GM23338 (cell line): Measurements from ENCODE around the gene CRYGA. TPM values are rescaled to one million over a fixed set of nuclear protein-coding genes. Genes with fewer than 3 reads are reported as not detected.
A peak's percentile ranks its signal among the peaks of the same experiment; 100 is the strongest.

Source experiments
- ATAC-seq: fragments of 200-7000 bp; cut with Tn5 transposase; 3 replicates; pipeline ENCODE4 v1.9.1; 2020
- DNase-seq: peaks from one replicate; pipeline ENCODE4 v3.0.0-alpha.2; 2015; ENCODE audit warnings: low spot score
- H2AFZ ChIP-seq: fragments of 200-600 bp; sonication (generic); 2 replicates; pipeline ENCODE4 v1.8.0; 2016; ENCODE audit warnings: antibody characterized with exemption, mild to moderate bottlenecking, moderate library complexity
- H3F3A ChIP-seq: fragments of 200-600 bp; sonication (generic); replicated peaks from 2 replicates; pipeline ENCODE4 v1.8.0; 2017; ENCODE audit warnings: antibody characterized with exemption, mixed run types, low read depth
- H3K27ac ChIP-seq: fragments of 200-600 bp; sonication (generic); 2 replicates; pipeline ENCODE4 v1.6.1; 2016; ENCODE audit warnings: low read depth
- H3K27me3 ChIP-seq: fragments of 200-600 bp; sonication (generic); 2 replicates; pipeline ENCODE4 v1.8.0; 2016; ENCODE audit warnings: mild to moderate bottlenecking, mixed run types, moderate library complexity; ENCODE audit not compliant: insufficient read depth
- H3K36me3 ChIP-seq: fragments of 200-600 bp; sonication (generic); 2 replicates; pipeline ENCODE4 v1.8.0; 2016; ENCODE audit warnings: mild to moderate bottlenecking; ENCODE audit not compliant: insufficient read depth
- H3K4me1 ChIP-seq: fragments of 200-600 bp; sonication (generic); 2 replicates; pipeline ENCODE4 v1.8.0; 2016; ENCODE audit warnings: mild to moderate bottlenecking, moderate library complexity; ENCODE audit not compliant: insufficient read depth
- H3K4me2 ChIP-seq: fragments of 200-600 bp; sonication (generic); 2 replicates; pipeline ENCODE4 v1.7.1; 2017; ENCODE audit warnings: mixed run types
- H3K4me3 ChIP-seq: fragments of 200-600 bp; sonication (generic); 2 replicates; pipeline ENCODE4 v1.6.1; 2016; ENCODE audit warnings: mixed run types
- H3K79me2 ChIP-seq: fragments of 200-600 bp; sonication (generic); replicated peaks from 2 replicates; pipeline ENCODE4 v1.8.0; 2017; ENCODE audit warnings: mild to moderate bottlenecking; ENCODE audit not compliant: insufficient read depth
- H3K9me2 ChIP-seq: fragments of 200-600 bp; sonication (generic); 2 replicates; pipeline ENCODE4 v1.8.0; 2017; ENCODE audit not compliant: insufficient read depth
- H4K20me1 ChIP-seq: fragments of 200-600 bp; sonication (generic); replicated peaks from 2 replicates; pipeline ENCODE4 v1.8.0; 2017; ENCODE audit warnings: mild to moderate bottlenecking; ENCODE audit not compliant: insufficient read depth
- H3K27ac Mint-ChIP-seq: 2 replicates; pipeline ENCODE4 v1.8.0; 2020; ENCODE audit warnings: inconsistent platforms, mild to moderate bottlenecking, moderate library complexity, mixed read lengths
- H3K27me3 Mint-ChIP-seq: 3 replicates; pipeline ENCODE4 v1.8.0; 2022; ENCODE audit warnings: low read depth, mild to moderate bottlenecking, moderate library complexity, mixed read lengths, inconsistent platforms; ENCODE audit not compliant: insufficient read depth, poor library complexity
- H3K36me3 Mint-ChIP-seq: 3 replicates; pipeline ENCODE4 v1.8.0; 2021; ENCODE audit warnings: low read depth, mild to moderate bottlenecking, inconsistent platforms, moderate library complexity, mixed read lengths
- H3K4me1 Mint-ChIP-seq: 3 replicates; pipeline ENCODE4 v1.8.0; 2020; ENCODE audit warnings: mild to moderate bottlenecking, inconsistent platforms, mixed read lengths
- H3K4me3 Mint-ChIP-seq: 3 replicates; pipeline ENCODE4 v1.8.0; 2021; ENCODE audit warnings: moderate library complexity, mild to moderate bottlenecking, inconsistent platforms, mixed read lengths
- H3K9me3 Mint-ChIP-seq: 3 replicates; pipeline ENCODE4 v1.8.0; 2020; ENCODE audit warnings: moderate library complexity, mild to moderate bottlenecking, inconsistent platforms, mixed read lengths
- CTCF ChIP-seq, 2 experiments: fragments of 200-600 bp in 1 of 2; sonication (generic) in 1 of 2; conservative IDR thresholded peaks; 2 replicates each; pipeline versions ENCODE4 v1.5.1 to v1.6.1; 2016 to 2017; ENCODE audit warnings: antibody characterized with exemption in 2 of 2, low read depth in 2 of 2, mild to moderate bottlenecking in 2 of 2, moderate library complexity in 1 of 2
- ETS1 ChIP-seq: IDR thresholded peaks from 2 replicates; pipeline ENCODE4 v1.6.1; 2016; ENCODE audit warnings: antibody characterized with exemption
- EZH2phosphoT487 ChIP-seq: fragments of 200-600 bp; sonication (generic); IDR thresholded peaks from one replicate; pipeline ENCODE4 v1.8.1; 2018; ENCODE audit warnings: antibody characterized with exemption; ENCODE audit not compliant: unreplicated experiment
- STAT1 ChIP-seq: IDR thresholded peaks from one replicate; pipeline ENCODE4 v1.6.1; 2016; ENCODE audit warnings: antibody characterized with exemption; ENCODE audit not compliant: unreplicated experiment
- ZNF462 ChIP-seq: fragments of 250-450 bp; sonication (Bioruptor Pico); IDR thresholded peaks from 2 replicates; pipeline ENCODE4 v1.5.0; 2020; ENCODE audit warnings: mild to moderate bottlenecking, moderate library complexity
- polyA plus RNA-seq: library from polyadenylated mRNA; unstranded; fragments of >200 nt; fragmentation: Nextera tagmentation; extraction: Ambion mirVana; gene quantifications from 2 replicates; pipeline ENCODE4 v1.2.1, GENCODE V29; 2016
- total RNA-seq: library from RNA; depleted of rRNA; stranded (reverse); fragments of >200 nt; shearing (Covaris generic); gene quantifications from 2 replicates; pipeline ENCODE4 v1.2.3, GENCODE V29; 2014

The CRYGA gene
- total and polyA plus RNA-seq, 2 experiments from 2014 or later: not detected

GRCh38 chr2:208183526-208183925 is 20.1 kb upstream of the CRYGA start:
- Histone ChIP-seq H3K4me1 (peaks cover 44% of the 10 kb centered on the region), H3K4me2 (peak overlapping the region; percentile 80), H4K20me1 (no peaks in the 10 kb centered on the region), H3K4me3 (peak overlapping the region; percentile 54), H3K27me3 (no peaks in the 10 kb centered on the region), H3K79me2 (no peaks in the 10 kb centered on the region), H3K9me2 (no peaks in the 10 kb centered on the region), H3F3A (0 out of 2 replicates have a peak, but pooled peaks cover 3% of the 10 kb centered on the region), H3K36me3 (no peaks in the 10 kb centered on the region), H3K27ac (peak overlapping the region; percentile 1; the same call in 1 of the 2 replicates), H2AFZ (peak overlapping the region; percentile 19)
- ATAC-seq (peak; percentile 86), DNase-seq (peak; percentile 75)
- H3K27me3 Mint-ChIP-seq: peaks cover 3% of the 10 kb centered on the region
- no peak for TF ChIP-seq EZH2phosphoT487
- TF ChIP-seq ZNF462 (CRISPR knock-in tag): 0 out of 2 replicates have a peak, but pooled peaks have one; percentile 5
- 0 out of 2 replicates have a peak, but pooled peaks have one; percentile 17 for TF ChIP-seq ETS1
- TF ChIP-seq STAT1: no peak
- TF ChIP-seq CTCF (conservative IDR thresholded peaks at IDR 0.05; ENCODE audit: low read depth in 2 of 2): 0 out of 4 replicates have a peak, but pooled peaks of 1 of the 2 experiments have one; percentile 12
- no peaks in the 10 kb centered on the region for H3K9me3 Mint-ChIP-seq
- peaks cover 54% of the 10 kb centered on the region for H3K4me1 Mint-ChIP-seq
- no peaks in the 10 kb centered on the region for H3K36me3 Mint-ChIP-seq
- H3K4me3 Mint-ChIP-seq: peak overlapping the region; percentile 69
- peak overlapping the region; percentile 71; the same call in 1 of the 2 replicates for H3K27ac Mint-ChIP-seq
